ENCODE measurements around the gene EPN1.

- TF ChIP-seq CTCF (IDR thresholded peaks at IDR 0.05; ENCODE audit: low read depth, low read length) (no peak), MAX (IDR thresholded peaks at IDR 0.05; ENCODE audit: low read depth, low read length) (peak; percentile 85), POLR2A (IDR thresholded peaks at IDR 0.05; ENCODE audit: extremely low read depth, insufficient read length) (peak; percentile 50), MYC (IDR thresholded peaks at IDR 0.05; ENCODE audit: low read depth, low read length) (peak; percentile 88)
These were observed 20.0 kb upstream of the EPN1 start, which contains the start of gene U2AF2 for GRCh38 chr19:55654868-55655647.

Measured in NB4 (cell line).